HL-60 (cell line): ENCODE results near the gene APLP2.

Experiments
- DNase-seq, 2 experiments: peaks; one replicate each; pipeline ENCODE4 v3.0.0-alpha.2; 2010 to 2020; ENCODE audit warnings: low read depth in 1 of 2, low spot score in 1 of 2
- H3K27ac ChIP-seq: fragments of 250-450 bp; sonication (Bioruptor Pico); replicated peaks from 2 replicates; pipeline ENCODE4 v1.5.1; 2020; ENCODE audit warnings: mild to moderate bottlenecking, moderate library complexity
- H3K27me3 ChIP-seq: fragments of 250-450 bp; sonication (Bioruptor Pico); 2 replicates; pipeline ENCODE4 v1.5.1; 2021; ENCODE audit warnings: mild to moderate bottlenecking, moderate library complexity; ENCODE audit not compliant: insufficient read depth, poor library complexity, severe bottlenecking
- H3K4me3 ChIP-seq: replicated peaks from 2 replicates; pipeline ENCODE4 v1.5.1; 2011; ENCODE audit warnings: mild to moderate bottlenecking, control low read depth, low read length; ENCODE audit not compliant: insufficient read depth
- GABPA ChIP-seq: IDR thresholded peaks from 2 replicates; pipeline ENCODE4 v1.6.1; 2012; ENCODE audit warnings: low read depth
- POLR2AphosphoS5 ChIP-seq: IDR thresholded peaks from 2 replicates; pipeline ENCODE4 v1.6.1; 2012; ENCODE audit warnings: low read depth
- SPI1 ChIP-seq: IDR thresholded peaks from 2 replicates; pipeline ENCODE4 v1.6.1; 2012; ENCODE audit warnings: low read depth, mild to moderate bottlenecking, borderline replicate concordance
- TF ChIP-seq, protein P1 (sequence below): IDR thresholded peaks from one replicate; pipeline ENCODE4 v1.5.1; 2011; ENCODE audit warnings: low read length, control low read depth, inconsistent platforms; ENCODE audit not compliant: insufficient read depth
- TF ChIP-seq, protein P2 (sequence below): IDR thresholded peaks from 2 replicates; pipeline ENCODE4 v1.6.1; 2012; ENCODE audit warnings: low read depth; ENCODE audit not compliant: insufficient replicate concordance

The APLP2 gene

DNA sequence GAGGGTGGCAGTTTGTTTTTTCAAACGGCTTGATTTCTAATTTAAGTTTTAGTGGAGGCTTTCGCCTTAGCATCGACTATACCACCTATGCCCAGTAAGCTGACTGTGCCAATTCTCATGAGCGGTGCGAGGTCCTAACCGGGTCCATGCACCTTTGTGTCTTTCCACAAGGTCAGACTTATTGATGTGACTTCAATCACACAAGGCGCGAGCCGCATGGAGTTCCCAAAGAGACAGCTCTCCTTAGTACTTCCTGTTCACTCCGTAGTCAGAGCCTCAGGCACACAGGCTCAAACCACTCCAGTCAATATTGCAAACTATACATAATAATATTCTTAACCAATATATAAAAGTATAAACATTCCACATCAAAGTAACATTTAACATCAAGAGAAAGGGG lies 108.1 kb downstream of the APLP2 start:
- no peak for DNase-seq
- TF ChIP-seq, protein P1, sequence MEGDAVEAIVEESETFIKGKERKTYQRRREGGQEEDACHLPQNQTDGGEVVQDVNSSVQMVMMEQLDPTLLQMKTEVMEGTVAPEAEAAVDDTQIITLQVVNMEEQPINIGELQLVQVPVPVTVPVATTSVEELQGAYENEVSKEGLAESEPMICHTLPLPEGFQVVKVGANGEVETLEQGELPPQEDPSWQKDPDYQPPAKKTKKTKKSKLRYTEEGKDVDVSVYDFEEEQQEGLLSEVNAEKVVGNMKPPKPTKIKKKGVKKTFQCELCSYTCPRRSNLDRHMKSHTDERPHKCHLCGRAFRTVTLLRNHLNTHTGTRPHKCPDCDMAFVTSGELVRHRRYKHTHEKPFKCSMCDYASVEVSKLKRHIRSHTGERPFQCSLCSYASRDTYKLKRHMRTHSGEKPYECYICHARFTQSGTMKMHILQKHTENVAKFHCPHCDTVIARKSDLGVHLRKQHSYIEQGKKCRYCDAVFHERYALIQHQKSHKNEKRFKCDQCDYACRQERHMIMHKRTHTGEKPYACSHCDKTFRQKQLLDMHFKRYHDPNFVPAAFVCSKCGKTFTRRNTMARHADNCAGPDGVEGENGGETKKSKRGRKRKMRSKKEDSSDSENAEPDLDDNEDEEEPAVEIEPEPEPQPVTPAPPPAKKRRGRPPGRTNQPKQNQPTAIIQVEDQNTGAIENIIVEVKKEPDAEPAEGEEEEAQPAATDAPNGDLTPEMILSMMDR, result no peak
- no peak for TF ChIP-seq GABPA
- no peak for TF ChIP-seq SPI1
- TF ChIP-seq, protein P2, sequence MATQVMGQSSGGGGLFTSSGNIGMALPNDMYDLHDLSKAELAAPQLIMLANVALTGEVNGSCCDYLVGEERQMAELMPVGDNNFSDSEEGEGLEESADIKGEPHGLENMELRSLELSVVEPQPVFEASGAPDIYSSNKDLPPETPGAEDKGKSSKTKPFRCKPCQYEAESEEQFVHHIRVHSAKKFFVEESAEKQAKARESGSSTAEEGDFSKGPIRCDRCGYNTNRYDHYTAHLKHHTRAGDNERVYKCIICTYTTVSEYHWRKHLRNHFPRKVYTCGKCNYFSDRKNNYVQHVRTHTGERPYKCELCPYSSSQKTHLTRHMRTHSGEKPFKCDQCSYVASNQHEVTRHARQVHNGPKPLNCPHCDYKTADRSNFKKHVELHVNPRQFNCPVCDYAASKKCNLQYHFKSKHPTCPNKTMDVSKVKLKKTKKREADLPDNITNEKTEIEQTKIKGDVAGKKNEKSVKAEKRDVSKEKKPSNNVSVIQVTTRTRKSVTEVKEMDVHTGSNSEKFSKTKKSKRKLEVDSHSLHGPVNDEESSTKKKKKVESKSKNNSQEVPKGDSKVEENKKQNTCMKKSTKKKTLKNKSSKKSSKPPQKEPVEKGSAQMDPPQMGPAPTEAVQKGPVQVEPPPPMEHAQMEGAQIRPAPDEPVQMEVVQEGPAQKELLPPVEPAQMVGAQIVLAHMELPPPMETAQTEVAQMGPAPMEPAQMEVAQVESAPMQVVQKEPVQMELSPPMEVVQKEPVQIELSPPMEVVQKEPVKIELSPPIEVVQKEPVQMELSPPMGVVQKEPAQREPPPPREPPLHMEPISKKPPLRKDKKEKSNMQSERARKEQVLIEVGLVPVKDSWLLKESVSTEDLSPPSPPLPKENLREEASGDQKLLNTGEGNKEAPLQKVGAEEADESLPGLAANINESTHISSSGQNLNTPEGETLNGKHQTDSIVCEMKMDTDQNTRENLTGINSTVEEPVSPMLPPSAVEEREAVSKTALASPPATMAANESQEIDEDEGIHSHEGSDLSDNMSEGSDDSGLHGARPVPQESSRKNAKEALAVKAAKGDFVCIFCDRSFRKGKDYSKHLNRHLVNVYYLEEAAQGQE, result no peak
- TF ChIP-seq POLR2AphosphoS5, result no peak
- no peak overlapping the region for H3K27ac ChIP-seq
- H3K27me3 ChIP-seq, result no peaks in the 10 kb centered on the region
- no peak overlapping the region for H3K4me3 ChIP-seq

DNA sequence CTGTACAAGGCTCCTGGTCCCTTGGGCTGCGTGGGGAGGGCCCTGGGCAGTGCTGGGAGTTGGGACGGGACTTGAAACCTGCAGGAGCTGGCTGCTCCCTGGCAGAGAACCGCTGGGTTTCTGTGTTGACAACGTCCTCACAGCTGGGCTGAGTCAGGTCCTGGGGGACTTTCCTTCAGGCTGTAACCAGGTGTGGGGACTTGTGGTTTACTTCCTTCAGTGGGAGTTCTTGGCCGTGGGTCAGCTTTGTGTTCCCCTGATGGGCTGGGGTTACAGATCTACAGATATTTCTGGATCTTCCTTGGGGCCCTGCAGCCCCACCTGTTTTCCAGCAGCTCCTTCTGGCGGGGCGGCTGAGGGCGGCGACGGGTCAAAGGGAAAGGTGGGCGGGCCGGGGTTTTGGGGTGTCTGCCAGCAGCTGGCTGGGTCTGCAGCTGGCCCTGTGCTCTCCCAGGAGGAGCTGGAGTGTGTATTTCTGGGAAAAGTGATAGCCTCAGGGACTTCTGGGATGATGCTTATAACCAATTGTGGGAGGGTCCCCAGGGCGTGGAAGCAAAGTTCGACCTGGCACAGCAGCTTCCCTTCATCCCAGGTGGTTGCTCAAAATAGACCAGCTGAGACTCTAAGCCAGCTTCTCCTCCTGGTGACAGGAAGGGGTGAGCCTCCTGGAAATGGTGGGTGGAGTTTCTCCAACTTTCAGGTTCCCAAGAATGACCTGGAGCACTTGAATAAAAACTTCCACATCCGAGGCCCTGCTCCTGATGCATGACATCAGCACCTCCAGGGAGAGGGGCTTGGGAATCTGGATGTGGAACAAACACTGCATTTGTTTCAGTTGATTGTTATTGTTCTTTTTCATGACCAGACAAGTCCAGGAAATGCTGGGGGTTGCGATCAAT lies 109.0 kb downstream of the APLP2 start:
- Histone ChIP-seq H3K4me3 (no peak overlapping the region), H3K27me3 (no peaks in the 10 kb centered on the region), H3K27ac (no peak overlapping the region)
- TF ChIP-seq SPI1 (no peak), GABPA (no peak), POLR2AphosphoS5 (no peak)
- TF ChIP-seq, protein P1, result no peak
- TF ChIP-seq, protein P2, result no peak
- no peak for DNase-seq

DNA sequence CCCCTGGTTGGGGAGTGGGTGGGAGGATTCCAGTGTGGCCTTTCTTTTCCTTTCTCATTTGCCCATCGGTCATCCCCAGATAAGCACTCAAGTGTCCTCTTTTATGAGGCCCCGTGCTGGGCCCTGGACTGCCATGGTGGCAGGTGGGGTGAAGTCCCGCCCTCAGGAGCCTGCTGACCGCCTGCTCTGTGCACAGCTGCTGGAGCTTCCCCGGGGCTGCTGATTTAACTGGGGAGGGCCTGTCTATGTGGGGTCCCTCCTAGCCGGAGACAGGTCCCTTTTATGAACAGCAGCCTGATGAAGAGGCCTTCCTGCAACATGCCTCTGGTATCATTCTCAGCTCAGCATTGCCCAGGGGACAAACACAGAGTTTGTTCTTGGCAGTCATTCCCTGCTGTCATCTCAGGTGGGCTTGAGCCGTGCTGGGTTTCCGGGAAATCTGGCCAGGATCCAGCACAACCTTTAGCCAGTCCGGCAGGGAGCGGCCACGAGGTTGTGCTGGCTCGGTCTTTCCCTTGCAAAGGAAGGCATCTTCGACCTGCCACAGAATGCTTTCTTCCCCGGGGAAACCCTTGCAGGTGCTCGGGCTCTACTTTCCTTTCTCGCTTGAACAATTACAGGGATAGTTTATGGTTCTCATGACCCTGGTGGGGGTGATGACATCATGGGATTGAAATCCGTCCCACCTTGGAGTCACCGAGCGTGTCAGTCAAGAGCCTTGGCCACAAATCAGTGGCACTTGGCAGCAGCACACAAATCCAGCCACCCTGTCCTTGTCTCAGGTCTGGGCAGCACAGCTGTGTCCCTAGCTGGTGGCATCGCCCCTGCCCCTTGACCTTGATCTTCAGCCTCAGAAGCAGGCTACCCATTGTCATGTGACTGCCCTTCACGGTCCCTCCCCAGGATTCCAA lies 110.0 kb downstream of the APLP2 start:
- Histone ChIP-seq H3K27ac (no peak overlapping the region), H3K27me3 (no peaks in the 10 kb centered on the region), H3K4me3 (no peak overlapping the region)
- TF ChIP-seq SPI1, result no peak
- no peak for TF ChIP-seq POLR2AphosphoS5
- TF ChIP-seq, protein P2, result no peak
- no peak for TF ChIP-seq GABPA
- TF ChIP-seq, protein P1, result no peak
- DNase-seq, result no peak
